Fibroblast of skin of right biceps (primary cell): ENCODE results near the gene PHOSPHO1.

Experiments
- DNase-seq: peaks from one replicate; pipeline ENCODE4 v3.0.0-alpha.2; 2013

PHOSPHO1 gene

GRCh38 chr17:49241692-49242397, 11.3 kb upstream of the PHOSPHO1 start:
- no peak for DNase-seq

DNA sequence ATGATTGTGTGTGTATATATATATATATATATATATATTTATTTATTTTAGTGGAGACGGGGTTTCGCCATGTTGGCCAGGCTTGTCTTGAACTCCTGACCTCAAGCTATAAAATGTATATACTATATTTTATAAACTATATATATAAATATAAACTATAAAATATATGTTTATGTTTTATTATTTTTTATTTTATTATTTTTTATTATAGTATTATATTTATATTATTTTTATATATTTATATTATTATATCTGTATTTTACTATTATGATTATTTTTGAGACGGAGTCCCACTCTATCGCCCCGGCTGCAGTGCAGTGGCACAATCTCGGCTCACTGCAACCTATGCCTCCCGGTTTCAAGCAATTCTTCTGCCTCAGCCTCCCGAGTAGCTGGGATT, 10.5 kb upstream of the PHOSPHO1 start:
- DNase-seq, result no peak

- DNase-seq, result no peak
Observed at GRCh38 chr17:49240619-49241018, 10.0 kb upstream of the PHOSPHO1 start.

- no peak for DNase-seq
Observed at GRCh38 chr17:49239963-49240362, 9.4 kb upstream of the PHOSPHO1 start.

GRCh38 chr17:49235896-49236295, 5.3 kb upstream of the PHOSPHO1 start:
- no peak for DNase-seq

- no peak for DNase-seq
Observed at GRCh38 chr17:49234509-49235080, 4.0 kb upstream of the PHOSPHO1 start.

DNA sequence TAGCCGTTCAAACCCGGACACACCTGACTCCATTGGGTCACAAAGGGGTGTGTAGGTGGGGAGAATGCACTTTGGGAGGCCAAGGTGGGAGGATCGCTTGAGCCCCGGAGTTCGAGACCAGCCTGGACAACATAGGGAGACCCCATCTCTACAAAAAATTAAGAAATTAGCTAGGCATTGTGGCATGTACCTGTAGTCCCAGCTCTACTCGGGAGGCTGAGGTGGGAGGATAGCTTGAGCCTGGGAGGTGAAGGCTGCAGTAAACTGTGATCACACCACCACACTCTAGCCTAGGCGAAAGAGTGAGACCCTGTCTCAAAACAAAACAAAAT, 942 bp upstream of the PHOSPHO1 start:
- DNase-seq, result no peak

DNA sequence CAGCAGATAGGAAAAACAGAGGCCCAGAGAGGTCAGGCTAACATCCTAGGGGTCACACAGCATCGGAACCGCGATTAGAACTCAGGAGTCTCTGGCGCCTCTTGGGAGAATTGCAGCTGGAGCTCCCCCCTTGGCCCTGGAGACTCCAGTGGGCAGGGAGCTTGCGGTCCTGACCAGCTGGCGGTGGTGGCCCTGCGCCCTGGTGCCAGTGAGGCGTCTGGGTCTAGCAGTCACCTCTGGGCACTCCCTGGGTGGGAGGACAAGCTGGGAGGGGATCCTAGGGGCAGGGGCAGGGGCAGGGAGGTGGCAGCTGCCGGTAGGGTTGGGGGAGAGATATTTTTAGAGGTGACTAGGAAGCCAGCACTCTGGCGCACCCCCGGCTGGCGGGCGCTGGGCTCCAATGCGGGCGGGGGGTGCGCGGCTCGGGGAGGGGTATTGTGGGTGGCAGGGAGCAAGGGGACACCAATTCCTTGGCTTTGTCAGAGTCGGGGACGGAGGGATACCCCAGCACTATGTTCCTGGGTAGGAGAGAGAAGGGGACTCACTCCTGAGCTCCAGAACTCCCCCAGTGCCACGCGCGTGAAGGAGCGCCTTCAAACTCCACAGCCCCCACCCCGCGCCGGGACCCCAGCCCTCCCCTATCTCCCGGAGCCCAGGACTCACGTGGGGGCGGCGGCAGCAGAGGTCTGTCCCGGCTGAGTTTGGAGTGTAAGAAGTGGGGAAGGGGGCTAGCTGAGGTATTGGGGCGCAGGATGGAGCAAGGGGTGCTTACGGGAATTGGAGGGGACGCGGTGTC, 584 bp downstream of the PHOSPHO1 start:
- no peak for DNase-seq

GRCh38 chr17:49229076-49229804, 1.3 kb downstream of the PHOSPHO1 start:
- DNase-seq, result no peak

- peak; percentile 61 for DNase-seq
Observed at GRCh38 chr17:49227436-49228261, 2.9 kb downstream of the PHOSPHO1 start.

DNA sequence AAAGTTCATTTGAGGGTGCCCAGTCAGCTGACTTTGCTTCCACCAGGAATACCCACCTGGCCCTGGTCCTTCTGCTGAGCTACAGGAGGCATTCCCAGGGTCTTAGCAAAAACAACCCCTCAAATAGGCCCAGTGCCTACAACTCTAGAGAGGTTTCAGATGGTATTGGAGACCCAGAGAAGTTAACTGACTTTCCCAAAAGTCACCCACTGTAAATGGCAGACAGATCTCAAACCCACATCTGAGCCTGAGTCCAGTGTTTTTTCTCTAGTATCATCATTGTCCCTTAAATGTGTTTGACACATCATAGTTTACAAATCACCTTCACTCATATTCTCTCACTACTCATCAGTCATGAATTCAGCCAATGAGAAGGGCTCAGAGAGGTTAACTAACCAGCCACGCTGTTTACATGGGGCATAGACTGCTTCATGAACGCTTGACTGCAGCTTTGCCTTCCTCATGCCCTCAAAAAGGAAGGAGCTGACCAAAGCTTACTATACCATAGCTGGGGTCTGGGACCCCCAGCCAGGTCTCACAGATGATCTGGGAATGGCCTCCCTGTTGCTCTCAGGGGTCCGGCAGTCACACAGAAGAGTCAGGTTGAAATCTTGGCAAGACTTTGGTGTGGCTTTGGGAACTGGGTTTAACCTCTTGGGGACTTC, 3.7 kb downstream of the PHOSPHO1 start:
- no peak for DNase-seq

DNA sequence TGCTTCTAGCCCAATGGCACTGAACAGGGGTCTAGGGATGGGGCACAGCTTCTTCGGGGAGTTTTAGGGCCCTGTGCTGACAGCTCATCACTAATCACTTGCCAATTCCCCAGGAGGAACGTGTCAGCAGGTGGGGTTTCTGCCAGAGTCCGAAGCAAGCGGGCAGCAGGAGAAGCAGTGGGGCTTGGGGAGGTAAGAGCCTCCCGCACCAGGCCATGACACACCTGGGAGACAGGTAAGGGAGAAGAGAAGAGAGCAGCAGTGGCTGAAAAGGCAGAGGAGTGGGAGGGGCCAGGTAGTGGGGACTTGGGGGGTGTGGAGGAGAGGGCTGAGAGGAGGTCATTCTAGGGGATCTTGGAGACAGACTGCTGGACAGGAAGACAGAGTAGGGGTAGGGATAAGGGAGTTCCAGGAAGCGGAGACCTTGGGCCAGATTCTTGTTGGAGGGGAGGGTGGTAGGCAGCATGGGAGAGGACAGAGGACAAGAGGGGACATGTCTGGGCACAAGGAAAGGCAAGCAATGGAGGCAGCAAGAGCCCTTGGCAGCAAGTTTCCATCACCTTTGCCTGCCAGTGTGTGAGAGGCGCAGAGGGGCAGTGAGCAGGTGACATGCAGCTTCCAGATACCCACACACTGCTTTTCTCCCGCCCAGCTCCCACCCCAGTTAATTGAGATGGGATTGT, 4.9 kb downstream of the PHOSPHO1 start:
- no peak for DNase-seq

- no peak for DNase-seq
Observed at GRCh38 chr17:49224997-49225337, 5.6 kb downstream of the PHOSPHO1 start.

- DNase-seq, result no peak
Observed at GRCh38 chr17:49224198-49224996, 6.2 kb downstream of the PHOSPHO1 start.

DNA sequence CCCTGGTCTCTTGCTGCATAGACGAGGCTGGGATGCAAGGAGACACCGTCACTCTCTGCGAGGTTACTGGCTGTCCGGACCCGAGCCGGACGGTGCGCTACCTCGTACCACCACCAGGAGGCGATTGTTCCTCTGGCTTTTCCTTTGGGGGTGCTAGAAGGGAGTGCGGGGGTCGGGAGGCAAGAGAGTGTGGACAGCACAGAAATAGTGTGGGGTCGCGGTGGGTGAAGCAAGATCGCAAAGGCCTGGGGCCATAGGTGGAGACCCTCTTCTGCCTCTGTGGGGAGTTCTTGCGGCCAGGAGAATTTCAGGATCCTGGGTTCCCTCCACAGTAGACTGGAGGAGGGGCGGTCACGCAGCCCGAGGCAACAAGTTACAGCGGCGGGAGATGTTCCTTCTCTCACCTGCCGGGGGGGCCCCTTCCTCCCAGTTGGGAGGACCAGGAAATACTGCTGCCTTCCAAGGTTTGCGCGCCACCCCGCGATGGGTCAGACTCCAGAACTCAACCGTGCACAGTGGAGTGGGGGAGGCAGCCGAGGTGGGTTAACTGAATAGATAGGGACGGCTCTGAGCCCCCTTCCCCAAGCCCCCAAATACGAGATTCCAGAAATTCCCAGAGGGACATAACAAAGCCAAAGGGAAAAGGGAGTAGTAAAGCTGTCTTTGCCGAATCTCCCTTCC, 6.9 kb downstream of the PHOSPHO1 start:
- DNase-seq, result peak; percentile 25

DNA sequence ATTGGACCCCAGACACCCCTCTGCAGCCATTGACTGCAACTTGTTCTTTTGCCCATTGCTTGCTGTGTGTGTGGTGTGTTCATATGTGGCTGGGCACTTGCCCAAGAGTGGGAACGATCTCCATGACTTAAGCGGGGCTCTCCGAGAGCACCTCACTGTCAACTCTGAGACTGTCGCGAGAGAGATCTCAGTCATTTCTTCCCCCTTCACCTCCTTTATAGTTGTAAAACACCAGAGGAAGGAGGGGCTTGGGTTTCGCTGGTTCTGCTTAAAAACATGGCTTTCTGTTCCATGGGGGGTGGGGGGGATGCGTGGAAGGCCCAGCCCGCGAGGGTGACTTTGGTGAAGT, 7.4 kb downstream of the PHOSPHO1 start:
- DNase-seq, result no peak

DNA sequence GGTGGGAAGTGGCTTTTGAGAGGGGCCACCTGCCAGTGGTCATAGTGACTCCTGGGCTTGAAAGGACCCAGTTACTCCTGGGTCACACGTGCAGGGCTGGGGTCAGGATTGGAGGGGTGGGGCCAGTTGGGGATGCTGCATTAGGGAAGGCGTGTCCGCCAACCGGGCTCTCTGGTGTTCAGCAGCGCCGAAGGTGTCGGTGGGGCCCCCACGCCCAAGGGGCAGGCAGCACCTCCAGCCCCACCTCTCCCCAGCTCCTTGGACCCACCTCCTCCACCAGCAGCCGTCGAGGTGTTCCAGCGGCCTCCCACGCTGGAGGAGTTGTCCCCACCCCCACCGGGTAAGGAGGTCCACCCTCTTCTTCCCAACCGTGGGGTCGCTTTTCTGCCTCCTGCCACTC, 10.6 kb downstream of the PHOSPHO1 start:
- no peak for DNase-seq

- no peak for DNase-seq
Observed at GRCh38 chr17:49218941-49219913, 11.4 kb downstream of the PHOSPHO1 start.
